Tongue (tissue), 2 donors: ENCODE measurements around the gene C20orf96. TPM values are rescaled to one million over a fixed set of nuclear protein-coding genes. Genes with fewer than 3 reads are reported as not detected.
"Not testable (repeated sequence)": the region's sequence is repeated elsewhere in the genome, so short reads cannot be mapped to it uniquely, and the experiment has no call there.

ENCODE experiments used
- DNase-seq: peaks from one replicate; pipeline ENCODE4 v3.0.0-alpha.2; 2015
- total RNA-seq: library from RNA; depleted of rRNA; stranded (reverse); fragments of >200 nt; gene quantifications from one replicate; pipeline ENCODE4 v1.2.3, GENCODE V29; 2014

Gene C20orf96
- 5.5 TPM for total RNA-seq

GRCh38 chr20:290084-290831 lies at the start of gene C20orf96:
Gene C20orf96, minus strand, starts transcription at chr20:290750. Its CDS starts 140 bp downstream, at chr20:290610.
- DNase-seq, result peak; percentile 97

GRCh38 chr20:336040-336439 lies 45.5 kb upstream of the C20orf96 start:
- DNase-seq, result not testable (repeated sequence)

- no peak for DNase-seq
Observed at GRCh38 chr20:334578-334977, 44.0 kb upstream of the C20orf96 start.

- peak; percentile 84 for DNase-seq
Observed at GRCh38 chr20:330233-331149, 39.9 kb upstream of the C20orf96 start.

GRCh38 chr20:329851-330232 lies 39.3 kb upstream of the C20orf96 start:
- peak; percentile 50 for DNase-seq

GRCh38 chr20:328975-329695 lies 38.6 kb upstream of the C20orf96 start:
- DNase-seq, result no peak

- DNase-seq, result no peak
Observed at GRCh38 chr20:328027-328974, 37.8 kb upstream of the C20orf96 start.

GRCh38 chr20:327186-328026 lies 36.9 kb upstream of the C20orf96 start:
- peak; percentile 98 for DNase-seq

- no peak for DNase-seq
Observed at GRCh38 chr20:326645-327185, 36.2 kb upstream of the C20orf96 start.

GRCh38 chr20:325889-326644 lies 35.5 kb upstream of the C20orf96 start:
- peak; percentile 87 for DNase-seq

GRCh38 chr20:325045-325888 lies 34.7 kb upstream of the C20orf96 start, which contains the start of gene SOX12:
Gene SOX12, plus strand, starts transcription at chr20:325552. Its CDS starts 373 bp downstream, at chr20:325925.
- DNase-seq, result peak; percentile 98

GRCh38 chr20:324177-325044 lies 33.9 kb upstream of the C20orf96 start:
- peak; percentile 94 for DNase-seq

GRCh38 chr20:316316-317068 lies 25.9 kb upstream of the C20orf96 start:
- DNase-seq, result no peak

- DNase-seq, result no peak
Observed at GRCh38 chr20:313948-314347, 23.4 kb upstream of the C20orf96 start.

- DNase-seq, result no peak
Observed at GRCh38 chr20:313402-313801, 22.9 kb upstream of the C20orf96 start.

- no peak for DNase-seq
Observed at GRCh38 chr20:312866-313265, 22.3 kb upstream of the C20orf96 start.
